ENCODE measurements around the gene PUSL1. TPM values are rescaled to one million over a fixed set of nuclear protein-coding genes. Genes with fewer than 3 reads are reported as not detected.

Gene PUSL1
- total and polyA plus RNA-seq, 2 of the 13 experiments (the other 11 are each of a cell fraction or from before 2014, with no cell fraction given), result 8.3 to 22.2 TPM

- Histone ChIP-seq H3K4me2 (ENCODE audit: low read depth, low read length) (no peak overlapping the region), H3K36me3 (replicated peaks in 1 of 2; ENCODE audit: control insufficient read depth in 1 of 2, insufficient read depth in 2 of 2, low read length in 2 of 2) (peaks cover 13 to 26% of the 10 kb centered on the region in 2 experiments), H3K4me3 (replicated peaks in 1 of 3; ENCODE audit: insufficient read depth in 1 of 3, low read depth in 2 of 3, low read length in 3 of 3) (no peak overlapping the region), H3K27me3 (ENCODE audit: control insufficient read depth in 1 of 2, insufficient read depth in 2 of 2, low read length in 2 of 2) (no peaks in the 10 kb centered on the region), H3K4me1 (ENCODE audit: insufficient read depth, low read length) (no peaks in the 10 kb centered on the region), H4K20me1 (ENCODE audit: insufficient read depth, low read length) (peaks cover 7% of the 10 kb centered on the region; the same call in 1 of the 2 replicates), H3K27ac (ENCODE audit: extremely low read length, insufficient read depth, low read length) (no peak overlapping the region), H3K79me2 (ENCODE audit: insufficient read depth, low read length) (no peaks in the 10 kb centered on the region), H3K9ac (ENCODE audit: insufficient read depth, low read depth, low read length) (no peak overlapping the region), H2AFZ (ENCODE audit: low read length) (no peak overlapping the region), H3K9me3 (ENCODE audit: low read length) (no peaks in the 10 kb centered on the region)
- DNase-seq (ENCODE audit: low spot score), result no peak
- in situ Hi-C loops (cut with HindIII; ENCODE audit: extremely low pct_ligation_motif_present, low pct_unique_long_range_greater_than_20kb) (no loop called here), intact Hi-C loops (cut with micrococcal nuclease; ENCODE audit: unreplicated experiment) (no loop called here)
- no peak for FAIRE-seq
- no peak for ATAC-seq
- 92% methylated on average over 10 of the region's 18 CpGs for WGBS (ENCODE audit: low lambda C conversion rate)
- no peak for TF ChIP-seq POGZ (CRISPR knock-in tag; IDR thresholded peaks at IDR 0.05)
- TF ChIP-seq HBP1 (CRISPR knock-in tag; IDR thresholded peaks at IDR 0.05; ENCODE audit: low read depth), result no peak
- TF ChIP-seq ZBTB1 (CRISPR knock-in tag; IDR thresholded peaks at IDR 0.05; ENCODE audit: borderline replicate concordance), result no peak
- TF ChIP-seq FIP1L1 (IDR thresholded peaks at IDR 0.05; ENCODE audit: borderline replicate concordance, insufficient read depth, low read depth, low read length), result no peak
- TF ChIP-seq SYNCRIP (IDR thresholded peaks at IDR 0.05; ENCODE audit: insufficient read depth, low read depth, low read length), result no peak
- no peak for TF ChIP-seq TAF15 (IDR thresholded peaks at IDR 0.05; ENCODE audit: low read depth, low read length, poor library complexity, severe bottlenecking)
- TF ChIP-seq MXI1 (IDR thresholded peaks at IDR 0.05; ENCODE audit: borderline replicate concordance, low read depth, low read length), result no peak
- no peak for TF ChIP-seq TCF7L2 (IDR thresholded peaks at IDR 0.05; ENCODE audit: low read depth, low read length)
- no peak for TF ChIP-seq AGO2 (optimal IDR thresholded peaks at IDR 0.05; ENCODE audit: low read depth, low read length)
- no peak for TF ChIP-seq DR1 (CRISPR knock-in tag; IDR thresholded peaks at IDR 0.05)
- TF ChIP-seq ZNF274 (CRISPR knock-in tag; IDR thresholded peaks at IDR 0.05), result no peak
- TF ChIP-seq MAFG (CRISPR knock-in tag; IDR thresholded peaks at IDR 0.05), result no peak
- TF ChIP-seq CEBPG (CRISPR knock-in tag; IDR thresholded peaks at IDR 0.05), result no peak
- TF ChIP-seq ZNF749 (CRISPR knock-in tag; IDR thresholded peaks at IDR 0.05; ENCODE audit: borderline replicate concordance), result no peak
- no peak for TF ChIP-seq NR3C1 (CRISPR knock-in tag; IDR thresholded peaks at IDR 0.05)
- TF ChIP-seq EED (CRISPR knock-in tag; IDR thresholded peaks at IDR 0.05), result no peak
- BruUV-seq (replicated peaks), result no TSS peak
- POLR2A ChIA-PET, result interaction anchor here (0.9 to 1.0 kb wide), 3 partner anchors 10 to 61 kb away, joined by 3 to 4 read pairs (median 4); partner anchors contain the start of genes AURKAIP1 and CCNL2
- CTCF ChIA-PET (ENCODE audit: low intra/inter-chr PET ratio, low total read pairs), result no interaction called here
Measured at GRCh38 chr1:1337793-1338147, 29.4 kb downstream of the PUSL1 start.

All from HepG2 (cell line).